Measurements from ENCODE around the gene TMEM184A.

The TMEM184A gene

GRCh38 chr7:1555813-1556543 is at the start of gene TMEM184A:
TSS of gene TMEM184A (minus strand) at chr7:1556205. CDS start at chr7:1555484, 721 bp downstream.
- no peak for DNase-seq (ENCODE audit: low read depth, low spot score)

GRCh38 chr7:1604383-1604782 is 48.4 kb upstream of the TMEM184A start:
- no peak for DNase-seq (ENCODE audit: low read depth, low spot score)

DNA sequence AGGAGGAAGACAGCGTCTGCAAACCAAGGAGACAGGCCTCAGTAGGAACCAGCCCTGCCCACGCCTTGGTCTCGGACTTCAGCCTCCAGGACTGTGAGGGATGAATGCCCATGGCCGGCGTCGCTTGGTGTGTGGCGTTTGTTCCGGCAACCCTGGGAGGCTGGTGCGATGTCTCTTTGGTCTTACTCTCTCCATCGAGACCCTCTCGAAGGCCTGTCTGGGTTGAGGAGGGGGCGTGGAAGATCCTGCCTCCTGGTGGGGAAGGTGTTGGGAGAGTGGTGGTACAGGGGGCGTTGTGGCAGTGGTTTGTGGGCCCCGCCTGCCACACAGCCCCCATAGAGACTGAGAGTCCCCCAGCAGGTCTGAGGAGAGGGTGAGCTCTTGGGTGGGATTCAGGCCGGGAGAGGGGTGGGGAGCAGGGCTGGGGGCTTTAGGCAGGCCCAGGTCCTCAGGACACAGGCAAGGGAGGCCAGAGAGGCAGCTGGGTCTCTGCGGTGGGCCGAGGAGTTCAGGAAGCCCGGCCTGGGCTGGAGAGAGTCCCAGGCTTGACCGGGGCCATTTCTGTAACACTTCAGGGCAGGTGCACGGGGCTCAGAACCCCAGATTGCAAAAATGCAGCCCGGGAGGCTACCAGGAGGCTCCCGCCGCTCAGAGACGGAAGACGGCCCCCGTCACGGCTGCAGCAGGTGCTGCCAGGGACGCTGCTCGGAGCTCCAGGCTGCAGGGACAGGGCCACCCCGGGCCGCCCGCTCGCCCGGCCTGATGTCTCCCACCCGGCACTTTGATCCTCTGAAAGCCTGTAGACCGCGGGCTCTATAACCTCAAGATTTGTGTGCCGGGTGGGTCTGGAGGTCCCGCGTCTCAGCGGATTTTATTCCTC is 47.6 kb upstream of the TMEM184A start:
- no peak for DNase-seq (ENCODE audit: low read depth, low spot score)

DNA sequence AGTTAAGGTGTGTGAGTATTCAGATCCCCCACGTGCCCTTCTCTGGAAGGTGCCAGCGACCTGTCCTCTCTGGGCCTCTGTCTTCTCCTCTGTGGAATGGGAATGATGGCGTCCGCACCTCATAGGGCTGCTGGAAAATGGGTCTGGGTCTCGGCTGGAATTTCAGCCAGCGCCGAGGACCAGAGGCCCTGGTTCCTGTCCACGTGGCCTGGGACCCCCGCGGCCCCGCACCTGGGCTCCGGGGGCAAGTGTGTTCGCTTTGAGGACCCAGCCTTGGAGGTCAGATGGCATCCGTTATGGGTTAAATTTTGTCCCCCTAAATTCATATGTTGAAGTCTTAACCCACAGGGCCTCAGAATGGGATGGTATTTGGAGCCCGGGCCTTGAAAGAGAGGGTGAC is 46.4 kb upstream of the TMEM184A start:
- DNase-seq (ENCODE audit: low read depth, low spot score) = no peak

- no peak for DNase-seq (ENCODE audit: low read depth, low spot score)
Observed at GRCh38 chr7:1601956-1602355, 46.0 kb upstream of the TMEM184A start.

DNA sequence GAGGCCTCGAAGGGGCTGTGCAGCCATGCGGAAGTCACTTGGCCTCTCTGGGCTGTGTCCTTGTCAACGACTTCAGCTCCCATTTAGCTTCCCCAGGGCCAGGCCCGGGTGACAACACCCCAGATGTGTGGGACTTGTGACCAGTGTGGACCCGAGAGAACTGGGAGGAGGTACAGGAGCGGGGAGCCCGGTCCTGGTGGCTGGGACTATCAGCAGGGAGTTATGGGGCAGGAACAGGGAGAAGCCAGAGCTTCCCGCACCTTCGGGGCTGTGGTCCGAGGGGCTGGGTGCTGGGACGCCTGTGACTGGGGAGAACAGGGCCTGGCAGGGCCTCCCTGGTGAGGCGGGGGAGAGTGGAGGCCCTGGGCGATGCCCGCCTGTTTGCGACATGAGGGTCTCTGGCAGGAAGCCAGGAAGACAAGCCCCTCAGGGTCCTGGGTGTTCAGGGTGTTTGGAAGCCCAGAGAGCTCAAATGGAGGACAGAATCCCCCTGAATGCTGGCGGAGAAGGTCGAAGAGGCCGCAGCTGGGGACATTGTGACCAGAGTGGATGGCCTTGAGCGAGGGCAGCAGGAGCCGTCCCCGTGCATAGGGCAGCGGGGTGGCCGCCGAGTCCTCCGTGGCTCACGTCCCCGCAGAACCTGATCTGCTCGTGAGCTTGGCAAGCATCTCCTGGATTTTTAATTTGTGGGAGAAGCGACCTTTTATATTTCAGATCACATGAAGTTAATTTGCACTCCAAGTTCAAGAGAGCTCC is 43.8 kb upstream of the TMEM184A start:
- no peak for DNase-seq (ENCODE audit: low read depth, low spot score)

GRCh38 chr7:1598961-1599639 is 43.1 kb upstream of the TMEM184A start:
- no peak for DNase-seq (ENCODE audit: low read depth, low spot score)

- DNase-seq (ENCODE audit: low read depth, low spot score) = no peak
Observed at GRCh38 chr7:1598286-1598685, 42.3 kb upstream of the TMEM184A start.

- DNase-seq (ENCODE audit: low read depth, low spot score) = no peak
Observed at GRCh38 chr7:1597791-1598190, 41.8 kb upstream of the TMEM184A start.

DNA sequence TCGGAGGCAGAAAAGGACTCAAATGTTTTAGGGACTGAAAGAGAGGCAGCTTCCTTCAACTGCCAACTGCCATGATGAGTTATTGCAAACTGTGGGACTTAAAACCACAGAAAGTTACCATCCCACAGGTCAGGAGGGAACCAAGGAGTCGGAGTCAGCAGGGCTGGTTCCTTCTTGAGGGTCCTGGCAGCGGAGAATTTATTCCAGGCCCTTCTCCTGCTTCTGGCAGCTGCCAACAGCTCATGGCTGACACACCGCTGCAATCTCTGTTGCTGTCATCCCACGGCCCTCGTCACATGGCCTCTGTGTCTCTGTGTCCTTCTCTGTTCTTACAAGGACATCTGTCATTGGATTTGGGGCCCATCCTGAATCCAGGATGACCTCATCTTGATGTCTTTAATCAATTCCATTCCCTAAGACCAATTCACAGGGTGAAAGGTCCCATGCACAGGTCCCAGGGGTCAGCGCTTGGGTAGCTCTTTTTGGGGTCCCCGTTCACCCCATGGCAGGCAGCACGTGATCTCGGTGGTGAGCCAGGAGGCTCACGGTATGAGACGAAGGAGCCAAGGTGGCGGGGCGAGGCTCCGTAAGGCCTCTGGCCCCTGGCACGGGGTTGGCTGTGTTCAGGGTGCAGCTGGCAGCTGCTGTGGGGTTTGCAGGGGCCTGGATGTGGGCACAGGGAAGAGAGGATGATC is 41.2 kb upstream of the TMEM184A start:
- no peak for DNase-seq (ENCODE audit: low read depth, low spot score)

GRCh38 chr7:1596181-1597043 is 40.4 kb upstream of the TMEM184A start:
- DNase-seq (ENCODE audit: low read depth, low spot score) = no peak

GRCh38 chr7:1595636-1596035 is 39.6 kb upstream of the TMEM184A start:
- no peak for DNase-seq (ENCODE audit: low read depth, low spot score)

- DNase-seq (ENCODE audit: low read depth, low spot score) = no peak
Observed at GRCh38 chr7:1595027-1595426, 39.0 kb upstream of the TMEM184A start.

GRCh38 chr7:1593904-1594421 is 38.0 kb upstream of the TMEM184A start:
- no peak for DNase-seq (ENCODE audit: low read depth, low spot score)

- no peak for DNase-seq (ENCODE audit: low read depth, low spot score)
Observed at GRCh38 chr7:1593091-1593866, 37.3 kb upstream of the TMEM184A start.

GRCh38 chr7:1592299-1592871 is 36.4 kb upstream of the TMEM184A start:
- no peak for DNase-seq (ENCODE audit: low read depth, low spot score)

GRCh38 chr7:1591876-1592275 is 35.9 kb upstream of the TMEM184A start:
- DNase-seq (ENCODE audit: low read depth, low spot score) = no peak

- DNase-seq (ENCODE audit: low read depth, low spot score) = no peak
Observed at GRCh38 chr7:1591396-1591795, 35.4 kb upstream of the TMEM184A start.

GRCh38 chr7:1590887-1591286 is 34.9 kb upstream of the TMEM184A start:
- no peak for DNase-seq (ENCODE audit: low read depth, low spot score)
